A549 treated with RU486 at 1 μM for 4 hours (cell line): Measurements from ENCODE around the gene SLIT2. TPM values are rescaled to one million over a fixed set of nuclear protein-coding genes. Genes with fewer than 3 reads are reported as not detected.

Source experiments
- total RNA-seq: library from RNA; stranded (reverse); fragments of 200-300 nt; extraction: Qiagen RNA extraction; gene quantifications from 5 replicates; pipeline ENCODE4 v1.2.3, GENCODE V29; 2022; ENCODE audit warnings: low read depth

SLIT2 gene, protein sequence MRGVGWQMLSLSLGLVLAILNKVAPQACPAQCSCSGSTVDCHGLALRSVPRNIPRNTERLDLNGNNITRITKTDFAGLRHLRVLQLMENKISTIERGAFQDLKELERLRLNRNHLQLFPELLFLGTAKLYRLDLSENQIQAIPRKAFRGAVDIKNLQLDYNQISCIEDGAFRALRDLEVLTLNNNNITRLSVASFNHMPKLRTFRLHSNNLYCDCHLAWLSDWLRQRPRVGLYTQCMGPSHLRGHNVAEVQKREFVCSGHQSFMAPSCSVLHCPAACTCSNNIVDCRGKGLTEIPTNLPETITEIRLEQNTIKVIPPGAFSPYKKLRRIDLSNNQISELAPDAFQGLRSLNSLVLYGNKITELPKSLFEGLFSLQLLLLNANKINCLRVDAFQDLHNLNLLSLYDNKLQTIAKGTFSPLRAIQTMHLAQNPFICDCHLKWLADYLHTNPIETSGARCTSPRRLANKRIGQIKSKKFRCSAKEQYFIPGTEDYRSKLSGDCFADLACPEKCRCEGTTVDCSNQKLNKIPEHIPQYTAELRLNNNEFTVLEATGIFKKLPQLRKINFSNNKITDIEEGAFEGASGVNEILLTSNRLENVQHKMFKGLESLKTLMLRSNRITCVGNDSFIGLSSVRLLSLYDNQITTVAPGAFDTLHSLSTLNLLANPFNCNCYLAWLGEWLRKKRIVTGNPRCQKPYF (N-terminal part only)
- 0.07 TPM in 1 of 5 replicates, not detected in the others for total RNA-seq

DNA sequence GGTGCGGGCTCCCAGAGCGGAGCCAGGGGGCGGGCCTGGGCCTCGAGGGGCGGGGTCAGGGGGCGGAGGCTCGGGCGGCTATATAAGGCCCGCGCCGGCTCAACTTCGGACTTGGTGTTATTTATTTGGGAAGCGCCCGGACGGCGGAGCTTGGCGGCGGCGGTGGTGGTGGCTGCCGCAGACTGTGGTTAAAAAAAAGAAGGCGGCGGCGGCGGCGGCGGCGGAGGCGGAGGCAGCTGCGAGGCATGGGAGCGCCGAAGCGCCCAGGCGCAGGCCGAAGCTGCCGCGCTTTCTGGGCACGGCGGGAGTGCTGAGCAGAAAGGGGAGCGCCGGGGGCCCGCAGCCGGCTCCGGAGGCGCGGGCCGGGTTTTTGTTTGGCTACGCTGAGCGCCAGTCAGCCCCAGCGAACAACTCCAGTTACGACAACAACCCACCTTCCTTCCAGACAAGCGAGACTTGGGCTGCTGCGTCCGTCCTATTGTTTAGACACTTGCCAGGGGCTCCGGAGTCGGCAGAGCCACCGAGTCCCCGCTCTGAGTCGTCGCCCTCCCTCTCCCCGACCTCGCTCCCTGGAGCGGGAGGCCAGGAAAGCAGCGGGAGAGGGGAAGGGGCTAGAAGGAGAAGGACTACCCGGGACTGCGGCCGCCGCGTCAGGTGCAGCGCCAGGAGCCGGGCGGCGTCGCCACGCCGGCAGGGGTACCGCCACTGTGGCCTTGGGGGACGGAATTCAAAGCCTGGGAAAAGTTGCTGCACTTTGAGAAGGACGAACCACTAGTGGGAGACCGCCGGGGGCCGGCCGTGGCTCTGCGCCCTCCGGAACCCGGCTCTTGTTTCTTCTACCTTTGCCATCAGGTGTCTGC, at the start of gene SLIT2:
Gene SLIT2, plus strand, starts transcription at position 110 of the 860 bp plus-strand sequence. CDS start 1,911 bp downstream, outside the sequence.

